Ovary (tissue), 9 donors: ENCODE data around the gene INSIG1. TPM values are rescaled to one million over a fixed set of nuclear protein-coding genes. Genes with fewer than 3 reads are reported as not detected.

Source experiments
- DNase-seq, 5 donors: peaks; one replicate each; pipeline ENCODE4 v3.0.0-alpha.2; 2019 to 2020
- H3K27ac ChIP-seq, 2 donors: fragments of 200-600 bp; one replicate each; pipeline versions ENCODE4 v1.5.1 to v1.8.0; 2019 to 2022
- H3K27me3 ChIP-seq: fragments of 200-600 bp; one replicate; pipeline ENCODE4 v1.8.0; 2022
- H3K36me3 ChIP-seq: fragments of 200-600 bp; sonication (generic); one replicate; pipeline ENCODE4 v1.5.1; 2019
- H3K4me1 ChIP-seq: one replicate; pipeline ENCODE4 v1.8.1; 2013; ENCODE audit warnings: mild to moderate bottlenecking, moderate library complexity; ENCODE audit not compliant: insufficient read depth
- H3K4me3 ChIP-seq: fragments of 200-600 bp; sonication (generic); one replicate; pipeline ENCODE4 v1.5.1; 2017
- H3K9me3 ChIP-seq, 2 donors: fragments of 200-600 bp in 1 of 2; sonication (generic) in 1 of 2; one replicate each; pipeline versions ENCODE4 v1.5.1 to v1.8.1; 2013 to 2019; ENCODE audit warnings: mild to moderate bottlenecking in 1 of 2, moderate library complexity in 1 of 2
- EP300 ChIP-seq: sonication (generic); formaldehyde crosslinking; IDR thresholded peaks from one replicate; pipeline ENCODE4 v1.6.1; 2017; ENCODE audit warnings: antibody characterized with exemption
- POLR2A ChIP-seq: fragments of 450-650 bp; IDR thresholded peaks from one replicate; pipeline ENCODE4 v1.6.1; 2017; ENCODE audit warnings: antibody characterized with exemption, mild to moderate bottlenecking, moderate library complexity
- WGBS, 3 donors: extraction: QIAGEN DNeasy Blood & Tissue Kit in 1 of 3; methylation state at CpG; one replicate each; pipeline versions ENCODE4 v1.1.5 to v1.1.7; 2013 to 2017; 5-methylcytosine and 5-hydroxymethylcytosine counted together
- intact Hi-C, 4 donors: fragments of 100-400 bp; cut with DNase I; formaldehyde crosslinking; loops; one replicate each; pipeline versions ENCODE4 v1.11.0 to v1.15.1; 2022 to 2023
- polyA plus RNA-seq, 2 donors: library from polyadenylated mRNA; stranded (reverse); fragments of 200-250 nt in 1 of 2; fragments of 350-450 nt in 1 of 2; fragmentation: Illumina TruSeq in 1 of 2; extraction: RNeasy Lipid Tissue Mini Kit (QIAGEN cat#74804) in 1 of 2; gene quantifications; one replicate each; pipeline ENCODE4 v1.2.3, GENCODE V29; 2013 to 2014
- total RNA-seq, 7 donors: library from RNA; depleted of rRNA in 2 of 7; stranded (reverse); fragments of >200 nt in 2 of 7; fragmentation: NEBNext Ultra II Directional in 3 of 7; extraction: Animal tissue kit (Norgen Biotek cat#: 25700) in 3 of 7; gene quantifications; one replicate each; pipeline versions ENCODE4 v1.1.0 to v1.2.4, GENCODE V29; 2016 to 2023
- TF ChIP-seq, protein P1 (sequence below), 3 donors: fragments of 450-650 bp in 2 of 3; fragments of 200-600 bp in 1 of 3; IDR thresholded peaks; one replicate each; pipeline versions ENCODE4 v1.5.1 to v1.8.0; 2016 to 2022; ENCODE audit warnings: antibody characterized with exemption in 3 of 3, mild to moderate bottlenecking in 1 of 3
- donor health status: DM: no; HTN: no; CAD: no; lungs with moderate emphysema.
- donor health status: DM: no; HTN: no; CAD: no.
- donor health status: Bipolar disorder and iron deficiency.
- donor health status: DM: yes; HTN: yes; CAD: no.
- donor health status: DM: no; HTN: no; CAD: no.
- donor health status: DM: yes; HTN: yes; CAD: no.

The INSIG1 gene
- total and polyA plus RNA-seq, 9 donors, result 15.0 to 186 (median 30.5) TPM

DNA sequence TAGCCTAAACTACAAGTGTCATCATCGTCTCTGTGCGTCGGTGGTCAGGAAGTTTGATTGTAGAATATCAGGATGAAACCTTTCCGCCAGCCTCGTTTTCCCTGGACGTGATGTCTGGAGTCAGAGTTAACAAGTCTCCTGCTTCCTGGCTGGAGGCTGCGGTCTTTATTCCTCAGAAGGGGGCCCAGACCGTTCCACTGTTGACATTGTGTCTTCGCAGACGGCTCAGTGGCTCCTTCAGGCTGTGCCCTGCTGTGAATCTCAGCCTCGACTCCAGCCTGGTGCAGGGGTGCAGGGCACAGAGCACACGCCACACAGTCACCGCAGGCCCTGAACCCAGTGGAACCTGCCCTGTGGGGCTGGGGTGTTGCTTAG lies 37.2 kb upstream of the INSIG1 start:
- H3K9me3 ChIP-seq, result no peaks in the 10 kb centered on the region
- whole genome bisulfite sequencing, 3 donors, result 83 to 84% (median 84%) methylated on average over 13 of the region's 13 CpGs
- intact Hi-C loops, result no loop called here
- H3K4me1 ChIP-seq, result no peaks in the 10 kb centered on the region
- no peak for DNase-seq
- H3K4me3 ChIP-seq, result no peak overlapping the region
- H3K27ac ChIP-seq, result no peak overlapping the region
- H3K27me3 ChIP-seq, result no peaks in the 10 kb centered on the region
- no peak for TF ChIP-seq EP300
- TF ChIP-seq, protein P1, sequence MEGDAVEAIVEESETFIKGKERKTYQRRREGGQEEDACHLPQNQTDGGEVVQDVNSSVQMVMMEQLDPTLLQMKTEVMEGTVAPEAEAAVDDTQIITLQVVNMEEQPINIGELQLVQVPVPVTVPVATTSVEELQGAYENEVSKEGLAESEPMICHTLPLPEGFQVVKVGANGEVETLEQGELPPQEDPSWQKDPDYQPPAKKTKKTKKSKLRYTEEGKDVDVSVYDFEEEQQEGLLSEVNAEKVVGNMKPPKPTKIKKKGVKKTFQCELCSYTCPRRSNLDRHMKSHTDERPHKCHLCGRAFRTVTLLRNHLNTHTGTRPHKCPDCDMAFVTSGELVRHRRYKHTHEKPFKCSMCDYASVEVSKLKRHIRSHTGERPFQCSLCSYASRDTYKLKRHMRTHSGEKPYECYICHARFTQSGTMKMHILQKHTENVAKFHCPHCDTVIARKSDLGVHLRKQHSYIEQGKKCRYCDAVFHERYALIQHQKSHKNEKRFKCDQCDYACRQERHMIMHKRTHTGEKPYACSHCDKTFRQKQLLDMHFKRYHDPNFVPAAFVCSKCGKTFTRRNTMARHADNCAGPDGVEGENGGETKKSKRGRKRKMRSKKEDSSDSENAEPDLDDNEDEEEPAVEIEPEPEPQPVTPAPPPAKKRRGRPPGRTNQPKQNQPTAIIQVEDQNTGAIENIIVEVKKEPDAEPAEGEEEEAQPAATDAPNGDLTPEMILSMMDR (IDR thresholded peaks at IDR 0.05), result no peak
- H3K36me3 ChIP-seq, result no peaks in the 10 kb centered on the region

DNA sequence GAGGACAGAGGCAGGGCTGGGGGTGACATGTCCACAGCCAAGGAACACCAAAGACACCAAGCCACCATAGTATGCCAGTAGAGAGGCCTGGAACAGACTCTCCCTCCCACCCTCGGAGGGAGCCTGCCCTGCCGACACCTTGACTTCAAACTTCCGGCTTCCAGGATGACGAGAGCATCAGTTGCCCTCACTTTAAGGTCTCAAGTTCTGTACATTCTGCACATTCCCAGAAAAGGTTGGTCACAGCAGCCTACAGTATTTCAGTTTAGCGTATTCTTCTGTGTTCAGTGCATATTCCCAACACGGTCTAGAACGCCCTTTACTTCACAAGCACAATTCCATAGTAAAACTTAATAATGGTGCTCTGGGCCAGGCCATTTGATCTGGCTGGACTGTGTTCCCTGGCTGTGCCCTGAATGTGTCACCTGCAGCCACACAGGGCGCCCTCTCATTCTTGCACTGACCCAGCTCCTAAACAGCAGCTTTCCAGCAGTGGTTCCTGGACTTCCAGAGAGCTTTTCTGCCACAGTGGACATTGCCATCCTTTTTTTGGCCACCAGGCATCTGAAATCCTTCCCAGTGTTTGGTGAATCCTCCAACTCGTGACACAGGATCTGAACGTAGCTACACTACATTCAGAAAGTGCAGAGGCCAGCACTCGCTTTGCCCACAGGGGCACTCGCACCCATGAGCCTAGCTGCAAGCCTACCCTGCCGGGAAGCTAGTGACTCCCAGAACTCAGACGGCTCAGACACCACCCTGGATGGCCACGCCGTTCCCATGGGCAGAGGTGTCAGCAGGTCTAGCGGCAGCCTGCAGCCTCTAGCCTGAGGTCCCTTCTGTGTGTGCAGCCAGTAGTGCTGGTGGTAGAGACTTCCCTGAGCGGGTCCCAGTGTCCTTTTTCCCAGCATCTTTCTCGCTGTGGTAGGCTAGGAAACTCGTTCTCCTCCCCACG lies 36.4 kb upstream of the INSIG1 start:
- no peak overlapping the region for H3K27ac ChIP-seq
- TF ChIP-seq EP300, result no peak
- TF ChIP-seq POLR2A, result no peak
- TF ChIP-seq, protein P1 (IDR thresholded peaks at IDR 0.05), result no peak
- H3K4me1 ChIP-seq, result no peaks in the 10 kb centered on the region
- WGBS, 3 donors, result 81 to 85% (median 85%) methylated on average over 21 of the region's 21 CpGs
- H3K4me3 ChIP-seq, result no peak overlapping the region
- DNase-seq, result no peak
- intact Hi-C loops, result no loop called here
- no peaks in the 10 kb centered on the region for H3K36me3 ChIP-seq
- no peaks in the 10 kb centered on the region for H3K27me3 ChIP-seq
- H3K9me3 ChIP-seq, result no peaks in the 10 kb centered on the region

DNA sequence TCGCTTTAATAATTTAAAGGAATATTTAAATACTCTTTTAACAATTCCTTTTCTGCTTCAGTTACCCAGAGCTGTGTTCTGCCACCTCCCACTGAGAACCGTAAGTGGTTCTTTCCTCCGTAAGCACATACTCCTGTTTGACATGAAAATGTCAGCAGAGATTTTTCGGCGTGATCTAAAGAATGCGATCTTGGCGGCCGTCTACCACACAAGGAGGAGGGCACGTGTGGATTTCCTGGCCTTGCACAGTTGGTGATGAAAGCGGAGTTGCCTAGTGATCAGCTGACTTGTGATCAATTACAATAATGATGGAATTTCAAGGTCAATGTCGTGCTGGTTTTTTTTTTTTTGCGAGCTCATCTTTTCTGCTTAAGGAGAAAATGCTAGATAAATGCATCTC lies 35.6 kb upstream of the INSIG1 start:
- H3K9me3 ChIP-seq, result no peaks in the 10 kb centered on the region
- no peaks in the 10 kb centered on the region for H3K27me3 ChIP-seq
- intact Hi-C loops, result no loop called here
- TF ChIP-seq, protein P1 (IDR thresholded peaks at IDR 0.05), result no peak
- TF ChIP-seq EP300 (no peak), POLR2A (no peak)
- no peak for DNase-seq
- no peak overlapping the region for H3K27ac ChIP-seq
- H3K36me3 ChIP-seq, result no peaks in the 10 kb centered on the region
- 23 to 46% (median 28%) methylated on average over 12 of the region's 12 CpGs for WGBS, 3 donors
- no peaks in the 10 kb centered on the region for H3K4me1 ChIP-seq
- H3K4me3 ChIP-seq, result no peak overlapping the region

DNA sequence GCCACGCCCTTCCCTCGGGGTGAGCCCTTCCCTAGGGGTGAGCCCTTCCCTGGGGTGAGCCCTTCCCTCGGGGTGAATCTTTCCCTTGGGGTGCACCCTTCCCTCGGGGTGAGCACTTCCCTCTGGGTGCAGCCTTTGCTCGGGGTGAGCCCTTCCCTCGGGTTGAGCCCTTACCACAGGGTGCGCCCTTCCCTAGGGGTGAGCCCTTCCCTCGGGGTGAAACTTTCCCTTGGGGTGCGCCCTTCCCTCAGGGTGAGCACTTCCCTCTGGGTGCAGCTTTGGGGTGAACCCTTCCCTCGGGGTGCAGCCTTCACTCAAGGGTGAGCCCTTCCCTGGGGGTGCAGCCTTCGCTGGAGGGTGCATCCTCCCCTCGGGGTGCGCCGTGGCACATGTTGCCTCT lies 34.6 kb upstream of the INSIG1 start:
- Histone ChIP-seq H3K36me3 (no peaks in the 10 kb centered on the region), H3K4me3 (no peak overlapping the region), H3K9me3 (no peaks in the 10 kb centered on the region), H3K4me1 (no peaks in the 10 kb centered on the region), H3K27me3 (no peaks in the 10 kb centered on the region), H3K27ac (no peak overlapping the region)
- 85 to 90% (median 89%) methylated on average over 14 of the region's 14 CpGs for WGBS, 3 donors
- intact Hi-C loops, result no loop called here
- TF ChIP-seq, protein P1 (IDR thresholded peaks at IDR 0.05), result no peak
- TF ChIP-seq EP300 (no peak), POLR2A (no peak)
- no peak for DNase-seq
